Kidney glomerular epithelial cell (primary cell): ENCODE measurements around the gene MXD3.
A peak's percentile ranks its signal among the peaks of the same experiment; 100 is the strongest.

Source experiments
- DNase-seq: peaks from one replicate; lab custom pipeline; 2025; lab: John Stamatoyannopoulos, UW

The MXD3 gene

GRCh38 chr5:177303121-177303924 lies 8.4 kb downstream of the MXD3 start, which contains the start of the genes PRELID1 and RAB24:
PRELID1 (plus strand) TSS chr5:177303799; CDS start chr5:177303986, 187 bp downstream.
RAB24 (minus strand) TSS chr5:177303719; CDS start chr5:177303288, 431 bp downstream.
- DNase-seq: peak; percentile 52

GRCh38 chr5:177302354-177303110 lies 9.2 kb downstream of the MXD3 start:
- no peak for DNase-seq

DNA sequence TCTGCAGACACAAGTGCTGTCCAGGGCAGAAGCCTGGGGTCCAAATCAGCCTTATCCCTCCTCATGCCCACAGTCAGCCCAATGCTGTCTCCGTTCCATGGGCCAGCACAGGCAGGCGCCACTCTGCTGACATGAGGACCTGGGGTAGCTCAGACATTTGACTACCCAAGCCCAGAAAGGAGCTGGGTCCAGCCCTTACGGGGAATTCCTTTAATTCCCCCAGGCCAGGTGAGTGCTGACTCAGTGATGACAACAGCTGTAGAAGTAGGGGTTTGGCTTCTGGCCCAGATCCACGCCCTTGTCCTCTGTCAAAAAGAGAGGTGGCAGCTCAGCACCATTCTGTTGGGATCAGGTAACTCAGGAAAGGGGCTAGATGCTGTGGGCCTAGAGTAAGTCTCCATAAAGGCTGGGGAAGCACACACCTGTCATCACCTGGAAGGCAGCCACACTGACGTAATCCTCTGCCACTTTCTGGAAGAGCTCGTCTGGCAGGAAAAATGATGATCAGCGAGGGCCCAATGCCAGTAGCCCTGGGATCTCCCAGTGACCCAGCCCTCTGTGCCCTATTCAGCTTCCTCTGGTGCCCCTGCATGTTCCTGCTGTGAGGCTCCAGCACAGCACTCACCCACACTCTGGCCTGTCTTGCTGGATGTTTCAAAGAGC lies 10.1 kb downstream of the MXD3 start:
- no peak for DNase-seq

DNA sequence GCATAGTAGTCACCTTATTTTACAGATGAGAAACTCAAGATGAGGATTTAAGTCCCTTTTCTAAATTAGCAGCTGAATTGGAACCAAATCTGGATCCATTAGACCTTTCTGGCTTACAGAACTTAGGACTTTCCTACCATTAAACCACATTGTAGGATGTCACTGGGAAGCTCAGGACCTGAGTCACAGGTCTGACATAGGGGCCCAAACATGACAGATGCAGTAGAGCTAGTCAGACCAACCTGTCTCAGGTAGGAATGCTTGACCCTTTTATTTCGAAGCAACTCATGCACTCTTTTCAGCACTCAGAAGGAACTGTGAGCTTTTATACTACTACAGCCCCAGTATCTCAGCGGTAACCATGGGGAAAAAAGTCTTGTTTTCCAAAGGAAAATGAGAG lies 10.7 kb downstream of the MXD3 start:
- no peak for DNase-seq

GRCh38 chr5:177300236-177300880 lies 11.3 kb downstream of the MXD3 start:
- peak; percentile 23 for DNase-seq

- DNase-seq: no peak
These were observed 12.0 kb downstream of the MXD3 start for GRCh38 chr5:177299697-177300096.

GRCh38 chr5:177297922-177298321 lies 13.8 kb downstream of the MXD3 start:
- no peak for DNase-seq

GRCh38 chr5:177296581-177296980 lies 15.1 kb downstream of the MXD3 start:
- DNase-seq: no peak

- no peak for DNase-seq
These were observed 15.8 kb downstream of the MXD3 start for GRCh38 chr5:177295924-177296323.

GRCh38 chr5:177294632-177295031 lies 17.1 kb downstream of the MXD3 start:
- no peak for DNase-seq

DNA sequence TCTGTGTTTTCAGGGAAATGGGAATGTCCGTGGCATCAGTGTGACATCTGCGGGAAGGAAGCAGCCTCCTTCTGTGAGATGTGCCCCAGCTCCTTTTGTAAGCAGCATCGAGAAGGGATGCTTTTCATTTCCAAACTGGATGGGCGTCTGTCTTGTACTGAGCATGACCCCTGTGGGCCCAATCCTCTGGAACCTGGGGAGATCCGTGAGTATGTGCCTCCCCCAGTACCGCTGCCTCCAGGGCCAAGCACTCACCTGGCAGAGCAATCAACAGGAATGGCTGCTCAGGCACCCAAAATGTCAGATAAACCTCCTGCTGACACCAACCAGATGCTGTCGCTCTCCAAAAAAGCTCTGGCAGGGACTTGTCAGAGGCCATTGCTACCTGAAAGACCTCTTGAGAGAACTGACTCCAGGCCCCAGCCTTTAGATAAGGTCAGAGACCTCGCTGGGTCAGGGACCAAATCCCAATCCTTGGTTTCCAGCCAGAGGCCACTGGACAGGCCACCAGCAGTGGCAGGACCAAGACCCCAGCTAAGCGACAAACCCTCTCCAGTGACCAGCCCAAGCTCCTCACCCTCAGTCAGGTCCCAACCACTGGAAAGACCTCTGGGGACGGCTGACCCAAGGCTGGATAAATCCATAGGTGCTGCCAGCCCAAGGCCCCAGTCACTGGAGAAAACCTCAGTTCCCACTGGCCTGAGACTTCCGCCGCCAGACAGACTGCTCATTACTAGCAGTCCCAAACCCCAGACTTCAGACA lies 17.7 kb downstream of the MXD3 start:
- DNase-seq: no peak

DNA sequence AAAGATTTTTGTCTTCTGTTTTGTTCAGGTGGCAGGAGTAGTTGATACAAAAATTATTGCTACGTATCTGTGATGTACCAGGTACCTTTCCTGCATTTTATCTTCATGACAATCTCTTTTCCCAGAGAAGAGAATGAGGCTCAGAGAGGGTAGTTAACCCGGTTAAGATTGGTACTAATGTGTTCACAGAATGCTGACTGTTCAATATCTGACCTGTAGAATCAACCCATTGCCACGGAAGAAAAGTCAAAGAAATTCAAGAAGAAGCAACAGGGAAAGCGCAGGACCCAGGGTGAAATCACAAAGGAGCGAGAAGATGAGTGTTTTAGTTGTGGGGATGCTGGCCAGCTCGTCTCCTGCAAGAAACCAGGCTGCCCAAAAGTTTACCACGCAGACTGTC lies 20.0 kb downstream of the MXD3 start:
- DNase-seq: no peak

GRCh38 chr5:177290816-177291596 lies 20.7 kb downstream of the MXD3 start:
- DNase-seq: no peak

DNA sequence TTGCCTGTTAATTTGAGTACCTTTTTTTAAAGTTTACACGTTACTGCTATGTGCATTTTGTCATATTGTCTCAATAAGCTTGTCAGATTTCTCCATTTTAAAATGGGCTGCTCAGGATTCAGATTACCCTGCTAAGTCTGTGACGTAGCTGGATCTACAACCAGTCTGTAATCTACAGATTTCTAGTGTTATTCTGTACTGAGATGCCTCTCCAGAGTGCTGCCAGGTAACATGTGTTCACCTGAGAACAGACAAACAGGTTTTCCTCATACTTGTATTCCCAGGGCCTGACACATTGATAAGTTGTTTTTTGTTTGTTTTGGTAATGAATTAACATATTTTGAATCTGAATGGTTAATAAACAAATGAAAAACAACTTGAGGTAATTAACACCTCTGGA lies 23.5 kb downstream of the MXD3 start:
- no peak for DNase-seq

GRCh38 chr5:177276886-177277285 lies 34.8 kb downstream of the MXD3 start:
- DNase-seq: peak; percentile 4

GRCh38 chr5:177275883-177276282 lies 35.8 kb downstream of the MXD3 start:
- DNase-seq: no peak

GRCh38 chr5:177271113-177271512 lies 40.6 kb downstream of the MXD3 start:
- DNase-seq: no peak

GRCh38 chr5:177270653-177271052 lies 41.0 kb downstream of the MXD3 start:
- no peak for DNase-seq

- no peak for DNase-seq
These were observed 41.7 kb downstream of the MXD3 start for GRCh38 chr5:177269976-177270375.

- no peak for DNase-seq
These were observed 42.3 kb downstream of the MXD3 start for GRCh38 chr5:177269232-177269895.
